HCT116 (cell line): ENCODE results near the gene ADAM19. TPM values are rescaled to one million over a fixed set of nuclear protein-coding genes. Genes with fewer than 3 reads are reported as not detected.

Experiments used
- ATAC-seq: fragments of 200-7000 bp; cut with Tn5 transposase; 2 replicates; pipeline ENCODE4 v1.9.1; 2020; ENCODE audit warnings: mild to moderate bottlenecking, moderate library complexity
- BruUV-seq: library from RNA; stranded (reverse); fragments of 400-500 nt; replicated peaks from 2 replicates; lab custom pipeline; 2021; lab: Mats Ljungman, UMichigan
- CTCF ChIA-PET: fragments of 300-600 bp; sonication (Branson Sonifier 250); formaldehyde crosslinking; loops from one replicate; lab custom pipeline; 2021; ENCODE audit warnings: antibody characterized with exemption; lab: Charles Lee
- POLR2A ChIA-PET: fragments of 300-600, 350-600 bp; sonication (Branson Sonifier 250); formaldehyde crosslinking; loops from one replicate; lab custom pipeline; 2021; ENCODE audit warnings: antibody characterized with exemption; lab: Charles Lee
- RAD21 ChIA-PET, 2 experiments: fragments of 300-600 bp; sonication (Branson Sonifier 250); formaldehyde crosslinking; loops; one replicate each; lab custom pipeline; 2023; ENCODE audit warnings: low total read pairs in 2 of 2; ENCODE audit not compliant: uncharacterized antibody in 2 of 2, unreplicated experiment in 2 of 2, low non-redundant PET in 1 of 2; lab: Charles Lee
- DNase-seq: peaks from one replicate; pipeline ENCODE4 v3.0.0-alpha.2; 2010; ENCODE audit warnings: low read depth, low spot score
- H2AFZ ChIP-seq: fragments of 200-600 bp; shearing (Covaris generic), sonication (generic); 2 replicates; pipeline ENCODE4 v1.6.1; 2017; ENCODE audit warnings: low read depth, mixed run types, mixed read lengths, antibody characterized with exemption, low read length; ENCODE audit not compliant: poor library complexity, severe bottlenecking
- H3K27ac ChIP-seq: 2 replicates; pipeline ENCODE4 v1.5.1; 2012; ENCODE audit warnings: low read depth, low read length
- H3K27me3 ChIP-seq: fragments of 200-600 bp; sonication (generic); 2 replicates; pipeline ENCODE4 v1.6.1; 2016; ENCODE audit warnings: mixed run types, low read length, mixed read lengths; ENCODE audit not compliant: insufficient read depth
- H3K36me3 ChIP-seq, 2 experiments: fragments of 200-500 bp in 1 of 2; fragments of 200-600 bp in 1 of 2; sonication (Bioruptor generic) in 1 of 2; sonication (generic) in 1 of 2; 2 replicates each; pipeline versions ENCODE4 v1.5.1 to v1.6.1; 2014 to 2016; ENCODE audit warnings: low read length in 2 of 2, inconsistent platforms in 1 of 2, mixed read lengths in 1 of 2, mixed run types in 1 of 2; ENCODE audit not compliant: insufficient read depth in 2 of 2, control insufficient read depth in 1 of 2
- H3K4me1 ChIP-seq, 2 experiments: fragments of 200-600 bp in 1 of 2; sonication (generic) in 1 of 2; 2 replicates each; pipeline versions ENCODE4 v1.5.1 to v1.6.1; 2012 to 2017; ENCODE audit warnings: low read length in 2 of 2, inconsistent platforms in 1 of 2, mild to moderate bottlenecking in 1 of 2, mixed read lengths in 1 of 2, mixed run types in 1 of 2, moderate library complexity in 1 of 2; ENCODE audit not compliant: insufficient read depth in 2 of 2, control insufficient read depth in 1 of 2
- H3K4me2 ChIP-seq: fragments of 200-600 bp; sonication (generic); 2 replicates; pipeline ENCODE4 v1.6.1; 2017; ENCODE audit warnings: mixed run types, low read length, mixed read lengths
- H3K4me3 ChIP-seq, 2 experiments: fragments of 200-600 bp in 1 of 2; sonication (generic) in 1 of 2; replicated peaks in 1 of 2; 2 replicates each; pipeline ENCODE4 v1.5.1; 2011 to 2016; ENCODE audit warnings: low read length in 2 of 2, control low read depth in 1 of 2, low read depth in 1 of 2, mild to moderate bottlenecking in 1 of 2, mixed read lengths in 1 of 2, mixed run types in 1 of 2
- H3K79me2 ChIP-seq: fragments of 200-600 bp; sonication (generic); 2 replicates; pipeline ENCODE4 v1.6.1; 2017; ENCODE audit warnings: mild to moderate bottlenecking, mixed run types, low read length, moderate library complexity, mixed read lengths; ENCODE audit not compliant: insufficient read depth
- H3K9ac ChIP-seq: fragments of 200-600 bp; sonication (generic); 2 replicates; pipeline ENCODE4 v1.6.1; 2016; ENCODE audit warnings: low read length, mixed read lengths
- H3K9me2 ChIP-seq: fragments of 200-600 bp; sonication (generic), shearing (Covaris generic); 2 replicates; pipeline ENCODE4 v1.6.1; 2017; ENCODE audit warnings: mixed run types, mild to moderate bottlenecking, moderate library complexity; ENCODE audit not compliant: insufficient read depth
- H3K9me3 ChIP-seq, 2 experiments: fragments of 200-500 bp in 1 of 2; fragments of 200-600 bp in 1 of 2; sonication (Bioruptor generic) in 1 of 2; sonication (generic) in 1 of 2; 2 replicates each; pipeline ENCODE4 v1.6.1; 2014 to 2017; ENCODE audit warnings: low read length in 2 of 2, mixed read lengths in 2 of 2, inconsistent platforms in 1 of 2, low read depth in 1 of 2, mild to moderate bottlenecking in 1 of 2, mixed run types in 1 of 2, moderate library complexity in 1 of 2; ENCODE audit not compliant: control insufficient read depth in 1 of 2, insufficient read depth in 1 of 2
- H4K20me1 ChIP-seq: fragments of 200-600 bp; sonication (generic), shearing (Covaris generic); 2 replicates; pipeline ENCODE4 v1.6.1; 2017; ENCODE audit warnings: mixed run types, mild to moderate bottlenecking, moderate library complexity; ENCODE audit not compliant: insufficient read depth
- CBX3 ChIP-seq: IDR thresholded peaks from 2 replicates; pipeline ENCODE4 v1.6.1; 2012; ENCODE audit warnings: low read depth
- CEBPB ChIP-seq: IDR thresholded peaks from 2 replicates; pipeline ENCODE4 v1.6.1; 2012; ENCODE audit warnings: low read depth
- ELF1 ChIP-seq: IDR thresholded peaks from 2 replicates; pipeline ENCODE4 v1.6.1; 2012; ENCODE audit warnings: low read depth, borderline replicate concordance
- POLR2A ChIP-seq: IDR thresholded peaks from 2 replicates; pipeline ENCODE4 v1.7.0; 2011; ENCODE audit warnings: borderline replicate concordance; ENCODE audit not compliant: insufficient read depth, insufficient read length; ENCODE audit errors: extremely low read depth
- POLR2AphosphoS5 ChIP-seq: IDR thresholded peaks from 2 replicates; pipeline ENCODE4 v1.6.1; 2011; ENCODE audit warnings: mild to moderate bottlenecking, low read depth, low read length, moderate library complexity
- ZFX ChIP-seq: fragments of 450-650 bp; IDR thresholded peaks from 2 replicates; pipeline ENCODE4 v1.6.1; 2017
- intact Hi-C: fragments of 100-400 bp; cut with micrococcal nuclease; formaldehyde crosslinking; loops from 2 replicates; pipeline ENCODE4 v1.10.0; 2022
- total RNA-seq: library from RNA; stranded (reverse); gene quantifications from one replicate; pipeline ENCODE4 v1.2.1, GENCODE V29; 2021; ENCODE audit not compliant: unreplicated experiment
- TF ChIP-seq, protein P1 (sequence below): IDR thresholded peaks from 2 replicates; pipeline ENCODE4 v1.6.1; 2012; ENCODE audit warnings: low read depth
- TF ChIP-seq, protein P2 (sequence below), 3 experiments: fragments of 200-600 bp in 1 of 3; sonication (generic) in 1 of 3; IDR thresholded peaks in 2 of 3; conservative IDR thresholded peaks in 1 of 3; 2 replicates each; pipeline ENCODE4 v1.5.1; 2012 to 2017; ENCODE audit warnings: low read depth in 2 of 3, low read length in 2 of 3, antibody characterized with exemption in 1 of 3, borderline replicate concordance in 1 of 3, control low read depth in 1 of 3, mild to moderate bottlenecking in 1 of 3, mixed read lengths in 1 of 3, mixed run types in 1 of 3, moderate library complexity in 1 of 3; ENCODE audit not compliant: insufficient read depth in 1 of 3
- TF ChIP-seq, protein P3 (sequence below): IDR thresholded peaks from 2 replicates; pipeline ENCODE4 v1.6.1; 2012
- TF ChIP-seq, protein P4 (sequence below): IDR thresholded peaks from 2 replicates; pipeline ENCODE4 v1.6.1; 2012

The ADAM19 gene
- total RNA-seq, 1 experiment from 2014 or later, result 77.3 TPM

DNA sequence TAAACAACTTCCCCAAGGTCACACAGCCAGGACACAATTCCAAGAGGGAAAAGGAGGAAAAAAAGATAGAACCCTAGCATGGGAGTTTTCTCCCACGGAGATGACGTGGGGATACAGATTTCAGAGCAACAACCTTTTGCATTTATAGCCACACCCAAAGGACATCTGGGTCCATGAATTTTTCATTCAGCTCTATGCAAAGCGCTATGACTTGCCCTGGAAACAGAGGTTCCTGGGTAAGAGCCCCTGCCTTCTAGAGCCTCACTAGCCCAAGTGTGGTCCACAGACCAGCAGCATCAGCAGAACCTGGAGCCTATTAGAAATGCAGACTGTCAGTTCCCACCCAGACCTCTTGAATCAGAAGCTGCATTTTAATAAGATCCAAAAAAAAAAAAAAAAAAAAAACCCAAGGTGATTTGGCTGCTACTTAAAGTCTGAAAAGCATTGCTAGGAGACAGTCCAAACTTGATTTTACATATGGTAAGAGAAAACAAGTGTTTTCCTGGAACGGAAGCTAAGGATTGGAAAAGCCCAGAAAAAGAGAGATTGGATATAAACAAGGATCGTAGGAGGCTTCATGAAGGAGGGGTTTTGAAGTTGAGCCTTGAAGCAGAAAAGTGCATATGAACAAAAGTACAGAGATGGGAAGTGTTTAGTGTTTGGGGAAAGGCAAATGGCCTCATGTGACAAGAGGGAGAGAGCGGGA, 17.6 kb upstream of the ADAM19 start (continued):
- TF ChIP-seq, protein P1, sequence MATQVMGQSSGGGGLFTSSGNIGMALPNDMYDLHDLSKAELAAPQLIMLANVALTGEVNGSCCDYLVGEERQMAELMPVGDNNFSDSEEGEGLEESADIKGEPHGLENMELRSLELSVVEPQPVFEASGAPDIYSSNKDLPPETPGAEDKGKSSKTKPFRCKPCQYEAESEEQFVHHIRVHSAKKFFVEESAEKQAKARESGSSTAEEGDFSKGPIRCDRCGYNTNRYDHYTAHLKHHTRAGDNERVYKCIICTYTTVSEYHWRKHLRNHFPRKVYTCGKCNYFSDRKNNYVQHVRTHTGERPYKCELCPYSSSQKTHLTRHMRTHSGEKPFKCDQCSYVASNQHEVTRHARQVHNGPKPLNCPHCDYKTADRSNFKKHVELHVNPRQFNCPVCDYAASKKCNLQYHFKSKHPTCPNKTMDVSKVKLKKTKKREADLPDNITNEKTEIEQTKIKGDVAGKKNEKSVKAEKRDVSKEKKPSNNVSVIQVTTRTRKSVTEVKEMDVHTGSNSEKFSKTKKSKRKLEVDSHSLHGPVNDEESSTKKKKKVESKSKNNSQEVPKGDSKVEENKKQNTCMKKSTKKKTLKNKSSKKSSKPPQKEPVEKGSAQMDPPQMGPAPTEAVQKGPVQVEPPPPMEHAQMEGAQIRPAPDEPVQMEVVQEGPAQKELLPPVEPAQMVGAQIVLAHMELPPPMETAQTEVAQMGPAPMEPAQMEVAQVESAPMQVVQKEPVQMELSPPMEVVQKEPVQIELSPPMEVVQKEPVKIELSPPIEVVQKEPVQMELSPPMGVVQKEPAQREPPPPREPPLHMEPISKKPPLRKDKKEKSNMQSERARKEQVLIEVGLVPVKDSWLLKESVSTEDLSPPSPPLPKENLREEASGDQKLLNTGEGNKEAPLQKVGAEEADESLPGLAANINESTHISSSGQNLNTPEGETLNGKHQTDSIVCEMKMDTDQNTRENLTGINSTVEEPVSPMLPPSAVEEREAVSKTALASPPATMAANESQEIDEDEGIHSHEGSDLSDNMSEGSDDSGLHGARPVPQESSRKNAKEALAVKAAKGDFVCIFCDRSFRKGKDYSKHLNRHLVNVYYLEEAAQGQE, result no peak

DNA sequence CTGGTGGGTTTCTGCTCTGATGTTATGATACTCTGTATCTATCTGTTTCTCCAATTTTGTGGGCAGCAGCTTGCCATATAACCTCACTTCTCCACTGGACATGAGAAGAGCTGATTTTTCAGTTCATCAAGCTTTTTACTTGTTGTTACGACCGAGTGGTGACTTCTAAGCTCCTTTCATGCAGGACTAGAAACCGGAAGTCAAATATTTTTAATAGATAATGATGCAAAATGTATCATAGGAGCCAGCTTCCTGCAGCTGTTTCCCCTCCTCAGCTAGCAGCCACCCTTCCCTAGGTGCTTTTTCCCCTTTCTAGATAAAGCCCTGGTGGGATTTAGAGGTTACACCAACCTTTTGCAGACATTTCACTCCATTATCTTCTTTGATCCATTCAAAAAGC, 17.0 kb upstream of the ADAM19 start:
- Histone ChIP-seq H3K36me3 (no peaks in the 10 kb centered on the region), H4K20me1 (no peaks in the 10 kb centered on the region), H3K4me3 (no peak overlapping the region), H3K4me2 (no peak overlapping the region), H3K27ac (no peak overlapping the region), H3K4me1 (no peaks in the 10 kb centered on the region), H3K9me3 (no peaks in the 10 kb centered on the region), H3K9ac (no peak overlapping the region), H3K27me3 (no peaks in the 10 kb centered on the region), H3K79me2 (no peaks in the 10 kb centered on the region), H2AFZ (peak overlapping the region; percentile 25), H3K9me2 (no peaks in the 10 kb centered on the region)
- no peak for DNase-seq
- TF ChIP-seq ELF1 (no peak), CEBPB (no peak), POLR2AphosphoS5 (no peak), POLR2A (no peak), CBX3 (no peak), ZFX (no peak)
- TF ChIP-seq, protein P2, sequence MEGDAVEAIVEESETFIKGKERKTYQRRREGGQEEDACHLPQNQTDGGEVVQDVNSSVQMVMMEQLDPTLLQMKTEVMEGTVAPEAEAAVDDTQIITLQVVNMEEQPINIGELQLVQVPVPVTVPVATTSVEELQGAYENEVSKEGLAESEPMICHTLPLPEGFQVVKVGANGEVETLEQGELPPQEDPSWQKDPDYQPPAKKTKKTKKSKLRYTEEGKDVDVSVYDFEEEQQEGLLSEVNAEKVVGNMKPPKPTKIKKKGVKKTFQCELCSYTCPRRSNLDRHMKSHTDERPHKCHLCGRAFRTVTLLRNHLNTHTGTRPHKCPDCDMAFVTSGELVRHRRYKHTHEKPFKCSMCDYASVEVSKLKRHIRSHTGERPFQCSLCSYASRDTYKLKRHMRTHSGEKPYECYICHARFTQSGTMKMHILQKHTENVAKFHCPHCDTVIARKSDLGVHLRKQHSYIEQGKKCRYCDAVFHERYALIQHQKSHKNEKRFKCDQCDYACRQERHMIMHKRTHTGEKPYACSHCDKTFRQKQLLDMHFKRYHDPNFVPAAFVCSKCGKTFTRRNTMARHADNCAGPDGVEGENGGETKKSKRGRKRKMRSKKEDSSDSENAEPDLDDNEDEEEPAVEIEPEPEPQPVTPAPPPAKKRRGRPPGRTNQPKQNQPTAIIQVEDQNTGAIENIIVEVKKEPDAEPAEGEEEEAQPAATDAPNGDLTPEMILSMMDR (IDR thresholded peaks at IDR 0.05 in 2 of 3, conservative IDR thresholded peaks at IDR 0.05 in 1 of 3; ENCODE audit: borderline replicate concordance in 1 of 3, insufficient read depth in 1 of 3, low read depth in 2 of 3, low read length in 2 of 3), result no peak
- TF ChIP-seq, protein P3, sequence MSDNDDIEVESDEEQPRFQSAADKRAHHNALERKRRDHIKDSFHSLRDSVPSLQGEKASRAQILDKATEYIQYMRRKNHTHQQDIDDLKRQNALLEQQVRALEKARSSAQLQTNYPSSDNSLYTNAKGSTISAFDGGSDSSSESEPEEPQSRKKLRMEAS, result no peak
- TF ChIP-seq, protein P4, sequence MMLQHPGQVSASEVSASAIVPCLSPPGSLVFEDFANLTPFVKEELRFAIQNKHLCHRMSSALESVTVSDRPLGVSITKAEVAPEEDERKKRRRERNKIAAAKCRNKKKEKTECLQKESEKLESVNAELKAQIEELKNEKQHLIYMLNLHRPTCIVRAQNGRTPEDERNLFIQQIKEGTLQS, result no peak
- ChIA-PET CTCF (no interaction called here), RAD21 (no interaction called here), POLR2A (no interaction called here)
- no peak for ATAC-seq
- intact Hi-C loops, result no loop called here
- BruUV-seq, result no TSS peak
